CD4-positive, alpha-beta T cell treated with Interleukin-2 at 100 ng/mL for 4 hours (primary cell): ENCODE results near the gene MOK.
"Not testable (repeated sequence)": the region's sequence is repeated elsewhere in the genome, so short reads cannot be mapped to it uniquely, and the experiment has no call there.

Source experiments
- DNase-seq: peaks from one replicate; pipeline ENCODE4 v3.0.0-alpha.2; 2020; ENCODE audit warnings: low spot score

The MOK gene

DNA sequence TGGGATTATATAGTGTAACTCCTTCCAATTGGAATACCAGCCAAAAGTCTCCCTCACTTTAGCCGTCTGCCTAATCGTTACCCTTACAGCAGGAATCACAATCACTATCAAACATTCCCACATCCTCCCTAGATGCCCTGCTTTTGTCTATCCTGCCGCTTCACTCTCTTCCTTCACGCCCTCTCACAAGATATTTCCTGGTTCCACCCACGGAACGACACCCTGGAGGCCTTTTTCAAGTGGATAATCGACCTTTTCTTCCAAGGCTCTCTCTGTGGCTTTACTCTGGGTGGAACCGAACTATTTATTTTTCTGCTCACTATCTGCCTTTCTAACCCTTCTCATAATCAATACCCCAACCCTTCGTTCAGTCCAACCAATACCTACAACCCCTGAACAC lies 58.9 kb downstream of the MOK start:
- no peak for DNase-seq

DNA sequence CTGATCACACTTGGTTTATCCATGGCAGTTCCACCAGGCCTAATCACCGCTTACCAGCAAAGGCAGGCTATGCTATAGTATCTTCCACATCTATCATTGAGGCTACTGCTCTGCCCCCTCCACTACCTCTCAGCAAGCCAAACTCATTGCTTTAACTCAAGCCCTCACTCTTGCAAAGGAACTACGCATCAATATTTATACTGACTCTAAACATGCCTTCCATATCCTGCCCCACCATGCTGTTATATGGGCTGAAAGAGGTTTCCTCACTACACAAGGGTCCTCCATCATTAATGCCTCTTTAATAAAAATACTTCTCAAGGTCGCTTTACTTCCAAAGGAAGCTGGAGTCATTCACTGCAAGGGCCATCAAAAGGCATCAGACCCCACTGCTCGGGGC lies 61.2 kb downstream of the MOK start:
- DNase-seq: not testable (repeated sequence)

DNA sequence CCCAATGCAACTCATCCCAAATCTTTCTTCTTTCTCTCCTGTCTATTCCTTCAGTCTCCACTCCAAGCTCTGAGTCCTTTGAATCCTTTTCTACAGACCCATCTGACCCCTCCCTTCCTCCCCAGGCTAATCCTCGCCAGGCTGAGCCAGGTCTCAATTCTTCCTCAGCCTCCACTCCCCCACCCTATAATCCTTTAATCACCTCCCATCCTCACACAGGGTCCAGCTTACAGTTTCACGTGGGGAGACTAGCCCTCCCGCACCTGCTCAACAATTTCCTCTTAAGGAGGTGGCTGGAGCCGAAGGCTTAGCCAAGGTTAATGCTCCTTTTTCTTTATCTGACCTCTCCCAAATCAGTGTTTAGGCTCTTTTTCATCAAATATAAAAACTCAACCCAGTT lies 63.8 kb downstream of the MOK start:
- no peak for DNase-seq

DNA sequence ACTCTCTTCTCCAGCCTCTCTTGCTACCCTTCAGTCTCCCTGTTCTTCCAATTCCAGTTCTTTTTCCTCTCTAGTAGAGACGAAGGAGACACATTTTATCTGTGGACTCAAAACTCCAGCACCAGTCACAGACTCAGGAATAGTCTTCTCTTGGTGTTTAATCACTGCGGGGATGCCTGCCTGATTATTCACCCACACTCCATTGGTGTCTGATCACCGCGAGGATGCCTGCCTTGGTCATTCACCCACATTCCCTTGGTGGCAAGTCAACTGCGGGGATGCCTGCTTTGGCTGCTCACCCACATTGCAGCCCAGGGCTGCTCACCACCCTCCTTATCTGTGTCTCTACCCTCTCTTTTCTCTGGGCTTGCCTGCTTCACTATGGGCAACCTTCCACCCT lies 64.5 kb downstream of the MOK start:
- not testable (repeated sequence) for DNase-seq

DNA sequence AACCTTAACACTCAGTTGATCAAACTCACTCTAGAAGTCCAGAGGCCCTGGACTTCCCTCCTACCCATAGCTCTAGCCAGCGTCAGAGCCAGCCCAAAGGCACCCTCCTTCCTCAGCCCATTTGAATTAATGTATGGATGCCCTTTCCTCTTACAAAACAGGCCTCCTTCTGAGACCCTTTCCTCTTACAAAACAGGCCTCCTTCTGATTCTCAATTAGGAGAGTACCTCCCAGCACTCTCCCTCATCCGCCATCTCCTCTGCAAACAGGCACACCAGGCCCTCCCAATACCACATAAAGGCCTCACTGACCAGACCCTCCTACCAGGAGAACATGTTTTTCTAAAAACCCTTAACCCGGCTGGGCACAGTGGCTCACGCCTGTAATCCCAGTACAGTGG lies 65.7 kb downstream of the MOK start:
- DNase-seq: no peak

DNA sequence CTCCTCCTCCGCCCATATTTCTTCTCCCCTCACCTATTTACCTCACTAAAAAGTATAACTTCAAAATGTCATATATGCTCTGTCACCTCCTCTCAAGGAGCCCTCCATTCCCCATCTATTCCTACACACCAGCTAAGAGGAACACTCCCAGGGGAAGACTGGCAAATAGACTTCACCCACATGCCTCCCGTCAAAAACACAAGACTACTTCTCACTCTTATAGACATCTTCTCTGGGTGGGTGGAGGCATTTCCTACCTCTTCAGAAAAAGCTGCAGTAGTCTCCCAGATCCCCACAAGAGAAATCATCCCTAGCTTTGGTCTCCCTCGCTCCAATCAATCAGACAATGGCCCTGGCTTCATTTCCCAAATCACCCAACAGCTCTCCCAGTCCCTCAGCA lies 66.2 kb downstream of the MOK start:
- no peak for DNase-seq

DNA sequence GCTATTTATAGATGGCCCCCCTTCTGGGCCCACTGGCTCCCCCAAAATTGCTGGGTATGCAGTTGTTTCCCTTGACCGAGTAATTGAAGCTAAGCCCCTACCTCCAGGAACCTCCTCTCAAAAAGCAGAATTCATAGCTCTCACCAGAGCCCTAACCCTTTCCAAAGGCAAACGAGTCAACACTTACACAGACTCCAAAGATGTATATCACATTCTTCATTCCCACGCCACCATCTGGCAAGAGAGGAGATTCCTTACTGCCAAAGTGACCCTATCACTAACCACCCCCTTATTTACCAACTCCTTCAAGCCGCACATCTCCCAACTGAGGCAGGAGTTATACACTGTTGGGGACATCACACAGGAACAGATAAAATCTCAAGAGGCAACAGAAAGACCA lies 66.8 kb downstream of the MOK start:
- no peak for DNase-seq

DNA sequence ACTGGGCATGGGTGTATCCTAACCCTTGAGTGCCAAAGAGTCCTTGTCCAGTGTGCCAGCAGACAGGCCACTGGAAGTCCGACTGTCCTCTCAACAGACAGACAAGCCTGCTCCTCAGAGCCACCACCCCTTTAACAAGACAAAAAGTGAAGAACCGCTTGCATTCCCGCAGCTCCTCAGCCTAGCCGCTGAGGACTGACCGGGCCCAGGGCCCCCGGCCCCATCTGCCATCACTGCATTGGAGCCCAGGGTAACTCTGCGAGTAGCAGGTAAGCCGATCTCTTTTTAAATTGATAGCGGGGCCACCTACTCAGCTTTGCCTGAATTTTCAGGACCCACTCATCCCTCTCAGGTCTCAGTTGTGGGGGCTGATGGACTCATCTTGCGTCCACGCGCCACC lies 68.9 kb downstream of the MOK start:
- no peak for DNase-seq

DNA sequence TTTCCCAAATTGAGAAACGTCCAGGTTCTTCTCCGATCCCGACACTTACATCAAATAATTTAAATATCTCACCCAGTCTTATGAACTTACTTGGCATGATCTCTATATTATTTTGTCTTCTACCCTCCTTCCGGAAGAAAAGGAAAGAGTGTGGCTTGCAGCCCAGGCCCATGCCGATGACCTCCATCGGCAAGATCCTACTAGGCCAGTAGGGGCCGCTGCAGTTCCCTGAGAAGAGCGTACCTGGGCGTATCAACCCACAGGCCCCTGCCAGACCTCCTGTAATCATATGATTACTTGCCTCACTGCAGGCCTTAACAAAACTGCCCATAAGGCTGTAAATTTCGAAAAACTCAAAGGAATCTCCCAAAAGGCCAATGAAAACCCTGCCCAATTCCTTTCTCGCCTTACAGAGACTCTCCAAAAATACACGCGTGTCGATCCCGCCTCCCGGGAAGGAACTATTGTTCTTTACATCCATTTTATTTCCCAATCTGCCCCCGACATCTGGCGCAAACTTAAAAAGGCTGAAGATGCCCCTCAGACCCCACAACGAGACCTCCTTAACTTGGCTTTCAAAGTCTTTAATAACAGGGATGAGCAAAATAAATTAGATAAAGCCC lies 69.6 kb downstream of the MOK start:
- peak; percentile 76 for DNase-seq

DNA sequence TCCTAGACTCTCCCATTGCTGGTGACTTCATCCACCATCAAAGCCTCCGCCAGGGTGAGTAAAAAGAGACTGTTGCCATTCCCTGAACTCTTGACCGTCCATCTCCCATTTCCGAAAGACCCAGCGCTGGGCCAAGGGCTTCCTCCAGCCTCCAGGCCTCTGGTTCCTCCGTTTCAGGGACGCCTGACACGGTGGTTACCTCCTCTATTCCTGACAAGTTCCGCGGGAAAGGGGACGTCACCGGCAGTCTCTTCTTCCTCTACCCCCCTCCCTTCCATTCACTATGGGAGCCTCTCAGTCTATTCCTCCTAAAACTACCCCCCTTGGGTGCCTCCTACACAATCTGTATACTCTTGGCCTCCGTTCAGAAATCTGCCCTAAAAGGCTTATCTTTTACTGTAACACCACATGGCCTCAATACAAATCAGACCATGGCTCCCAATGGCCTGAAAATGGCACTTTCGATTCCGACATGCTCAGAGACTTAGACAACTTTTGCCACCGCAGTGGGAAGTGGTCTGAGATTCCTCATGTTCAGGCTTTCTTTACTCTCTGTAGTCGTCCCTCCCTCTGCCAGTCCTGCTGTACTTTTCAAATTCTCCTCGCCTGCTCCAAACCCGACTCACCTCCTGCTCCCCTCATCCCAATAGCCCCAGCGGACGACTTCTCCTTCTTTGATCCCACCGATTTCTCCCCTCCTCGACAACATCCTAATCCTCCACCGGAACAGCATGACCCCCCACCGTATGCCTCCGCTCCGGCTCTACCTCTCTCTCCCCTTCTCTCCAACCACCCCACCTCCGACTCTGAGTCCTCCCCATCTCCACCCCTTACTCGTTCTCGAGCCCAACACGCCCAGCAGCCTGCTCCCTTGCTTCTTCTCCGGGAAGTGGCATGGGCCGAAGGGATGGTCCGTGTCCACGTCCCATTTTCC lies 70.4 kb downstream of the MOK start:
- DNase-seq: no peak

DNA sequence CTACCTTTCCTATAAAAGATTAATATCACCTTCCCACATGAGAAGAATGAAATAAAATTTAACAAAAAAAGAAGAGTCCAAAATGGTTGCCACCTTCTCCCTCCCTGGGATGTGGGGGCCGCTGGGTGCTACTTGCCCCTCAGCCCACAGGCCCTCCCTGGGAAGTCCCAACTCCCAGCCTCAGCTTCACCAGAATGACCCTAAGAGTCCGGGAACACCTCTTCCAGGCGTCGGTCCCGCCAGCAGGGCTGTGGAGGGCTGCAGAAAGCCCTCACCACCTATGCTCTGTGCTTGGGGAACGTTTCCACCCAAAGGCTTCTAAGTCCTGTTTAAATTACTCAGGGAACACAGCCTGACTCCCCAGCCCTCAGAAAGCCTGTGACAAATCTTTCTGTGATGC lies 71.9 kb downstream of the MOK start:
- DNase-seq: no peak

DNA sequence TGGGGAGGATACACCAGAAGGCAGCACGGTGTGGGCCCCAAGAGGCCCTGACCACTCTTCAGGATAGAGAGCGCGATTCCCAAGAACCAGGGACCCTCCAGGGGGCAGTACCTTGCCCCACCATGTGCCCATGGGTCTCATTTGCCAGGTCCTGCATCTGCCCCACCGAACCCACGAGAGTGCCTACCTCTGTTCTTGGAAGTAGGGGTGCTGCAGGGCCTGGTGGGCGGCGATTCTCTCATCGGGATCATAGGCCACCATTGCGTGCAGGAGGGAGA lies 72.7 kb downstream of the MOK start:
- no peak for DNase-seq

DNA sequence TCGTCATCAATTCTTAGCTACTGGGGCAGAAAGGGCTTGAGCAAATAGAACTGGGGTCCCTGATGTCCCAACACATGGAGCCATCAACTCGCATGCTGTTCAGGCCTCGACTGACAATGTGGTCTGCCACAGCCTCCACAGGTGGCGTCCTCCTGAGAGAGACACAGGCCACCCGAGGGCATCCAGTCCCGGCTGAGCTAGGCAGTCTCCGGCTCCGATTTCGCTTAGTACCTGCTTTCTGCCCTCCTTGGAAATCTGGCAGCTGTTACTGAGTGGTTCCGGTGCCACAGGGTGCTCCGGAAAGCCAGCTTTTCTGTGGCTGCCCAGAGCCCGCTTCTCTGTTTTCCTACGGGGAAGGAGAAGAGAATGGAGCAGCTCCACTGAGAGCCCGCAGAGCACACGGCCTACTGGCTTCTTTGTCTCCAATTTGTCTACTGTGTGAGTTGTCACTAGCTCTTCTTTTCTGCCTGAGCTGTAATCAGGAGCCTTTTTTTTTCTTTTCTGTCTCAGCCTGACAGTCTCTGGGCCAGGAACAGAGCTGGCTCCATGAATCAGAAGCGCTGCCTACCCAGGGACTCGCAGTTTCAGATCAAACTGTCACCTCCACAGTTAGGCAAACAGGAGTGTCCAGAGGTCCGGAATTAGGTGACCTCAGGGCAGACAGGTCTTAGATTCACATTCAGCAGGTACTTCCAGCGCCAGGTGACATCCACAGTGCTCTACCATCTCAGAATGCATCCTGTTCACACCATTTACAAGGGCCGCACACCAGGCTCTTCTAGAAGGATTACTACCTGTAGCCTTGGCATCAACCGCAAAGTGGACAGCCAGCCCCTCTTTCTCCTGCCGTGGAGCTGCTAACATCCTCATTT lies 73.3 kb downstream of the MOK start:
- no peak for DNase-seq

DNA sequence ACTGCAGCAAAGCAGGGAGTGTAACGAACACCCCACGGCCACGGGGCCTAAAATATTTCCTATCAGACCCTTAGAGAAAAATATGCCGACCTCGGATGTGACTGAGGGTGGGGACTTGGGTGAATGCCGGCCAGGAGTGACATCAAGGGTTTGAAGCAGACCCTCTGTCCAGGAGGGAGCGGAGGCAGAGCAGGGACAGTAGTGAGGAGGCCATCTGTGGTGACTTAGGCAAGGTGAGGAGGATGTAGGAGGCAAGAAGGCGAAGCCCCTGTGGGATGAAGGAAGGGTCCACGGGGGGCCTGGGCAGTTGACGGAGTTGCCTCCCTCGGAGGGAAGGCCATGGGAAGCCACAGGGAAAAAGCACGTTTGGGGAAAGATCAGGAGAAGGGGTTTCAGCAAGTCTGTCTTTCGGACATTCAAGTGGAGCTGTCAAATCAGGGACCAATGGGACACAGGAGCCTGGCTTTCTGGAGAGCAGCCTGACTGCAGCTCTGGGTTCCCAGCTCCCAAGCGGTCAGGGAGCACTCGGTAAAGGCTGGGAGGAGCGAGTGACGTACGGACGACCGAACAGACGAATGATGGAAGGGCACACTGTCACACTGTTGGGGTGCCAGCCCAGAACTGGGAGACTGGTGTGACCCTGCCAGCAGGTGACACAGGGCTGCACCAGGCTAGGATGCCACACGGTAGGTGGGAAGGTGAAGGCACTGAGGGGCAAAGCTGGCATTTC lies 74.3 kb downstream of the MOK start:
- no peak for DNase-seq

DNA sequence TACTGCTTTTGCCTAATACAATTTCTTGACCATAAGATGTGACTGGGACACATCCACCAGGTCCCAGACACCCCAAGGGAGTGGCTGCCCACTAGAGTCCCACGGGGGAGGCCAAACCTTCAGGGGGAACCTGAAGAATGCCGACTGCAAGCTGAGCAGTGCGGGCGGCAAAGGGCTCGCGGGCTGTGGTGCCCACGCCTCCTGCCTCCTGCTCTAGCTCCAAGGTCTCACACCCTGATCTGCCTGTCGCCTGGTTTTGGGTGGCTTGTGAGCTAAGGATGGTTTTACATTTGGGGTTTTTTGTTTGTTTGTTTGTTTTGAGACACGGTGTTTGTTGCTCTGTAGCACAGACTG lies 75.2 kb downstream of the MOK start:
- no peak for DNase-seq

DNA sequence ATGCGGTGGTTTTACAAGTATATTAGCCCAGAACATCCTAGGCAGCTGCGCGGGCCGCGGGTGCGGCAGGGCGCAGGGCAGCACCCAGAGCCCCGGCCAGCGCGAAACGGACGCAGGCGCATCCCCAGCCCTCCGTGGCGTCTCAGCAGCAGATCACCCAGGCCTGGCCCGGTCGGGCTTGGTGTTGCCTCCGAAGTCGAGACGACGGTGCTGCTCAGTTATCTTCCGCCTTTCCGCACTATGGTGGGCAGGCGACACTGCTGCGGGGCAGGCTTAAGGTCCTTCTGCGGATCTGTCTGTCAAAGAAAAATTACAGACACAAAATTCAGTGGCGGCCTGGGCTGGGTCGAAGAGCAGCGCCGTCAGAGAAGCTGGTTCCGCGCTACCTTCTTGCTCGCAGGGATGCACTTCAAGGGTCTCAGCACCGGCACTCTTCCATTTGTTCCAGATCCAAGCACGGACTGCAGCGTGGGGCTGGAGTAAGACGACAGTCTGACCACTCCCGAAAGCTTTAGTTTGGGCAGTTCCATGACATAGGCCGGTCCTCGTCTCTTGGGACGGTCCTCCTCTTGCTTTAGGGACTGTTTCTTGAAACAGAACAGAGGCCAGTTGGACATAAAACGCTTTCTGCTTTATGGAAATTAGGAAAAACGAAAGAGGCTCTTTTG lies 75.8 kb downstream of the MOK start:
- DNase-seq: no peak

DNA sequence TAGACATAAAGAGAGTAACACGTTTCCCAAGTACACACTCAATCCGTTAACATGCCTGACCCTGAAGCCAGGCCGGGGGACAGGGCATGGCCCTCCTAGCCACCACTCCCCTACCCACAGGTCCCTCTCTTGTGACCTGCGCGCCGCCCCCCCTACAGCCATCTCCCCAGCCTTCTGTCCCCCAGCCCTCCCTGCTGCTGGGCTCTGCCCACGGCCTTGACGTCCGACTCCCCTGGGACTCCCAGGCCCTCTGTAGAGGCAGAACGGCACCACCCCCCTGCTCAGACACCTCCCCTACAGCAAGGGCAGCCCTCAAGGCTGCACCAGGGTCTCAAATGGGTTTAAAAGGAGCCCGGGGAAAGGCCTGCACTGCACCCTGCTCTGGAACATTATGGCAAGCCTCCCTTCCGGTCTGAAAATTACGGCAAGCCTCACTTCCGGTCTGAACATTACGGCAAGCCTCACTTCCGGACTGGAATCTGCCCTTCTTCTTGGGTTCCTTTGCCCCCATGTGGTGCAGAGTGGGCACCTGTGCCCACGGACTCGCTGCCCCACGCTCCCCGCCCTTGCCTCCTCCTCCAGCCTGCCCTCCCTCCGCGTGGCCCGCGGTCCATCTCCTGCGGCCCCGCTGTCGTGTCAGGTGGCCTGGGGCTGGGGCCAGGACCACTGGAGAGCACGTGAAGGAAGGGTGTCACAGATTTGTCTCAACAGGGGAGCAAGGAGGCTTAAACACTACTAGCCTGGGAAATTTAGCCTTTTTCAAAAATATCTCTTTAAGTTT lies 77.6 kb downstream of the MOK start:
- DNase-seq: no peak

DNA sequence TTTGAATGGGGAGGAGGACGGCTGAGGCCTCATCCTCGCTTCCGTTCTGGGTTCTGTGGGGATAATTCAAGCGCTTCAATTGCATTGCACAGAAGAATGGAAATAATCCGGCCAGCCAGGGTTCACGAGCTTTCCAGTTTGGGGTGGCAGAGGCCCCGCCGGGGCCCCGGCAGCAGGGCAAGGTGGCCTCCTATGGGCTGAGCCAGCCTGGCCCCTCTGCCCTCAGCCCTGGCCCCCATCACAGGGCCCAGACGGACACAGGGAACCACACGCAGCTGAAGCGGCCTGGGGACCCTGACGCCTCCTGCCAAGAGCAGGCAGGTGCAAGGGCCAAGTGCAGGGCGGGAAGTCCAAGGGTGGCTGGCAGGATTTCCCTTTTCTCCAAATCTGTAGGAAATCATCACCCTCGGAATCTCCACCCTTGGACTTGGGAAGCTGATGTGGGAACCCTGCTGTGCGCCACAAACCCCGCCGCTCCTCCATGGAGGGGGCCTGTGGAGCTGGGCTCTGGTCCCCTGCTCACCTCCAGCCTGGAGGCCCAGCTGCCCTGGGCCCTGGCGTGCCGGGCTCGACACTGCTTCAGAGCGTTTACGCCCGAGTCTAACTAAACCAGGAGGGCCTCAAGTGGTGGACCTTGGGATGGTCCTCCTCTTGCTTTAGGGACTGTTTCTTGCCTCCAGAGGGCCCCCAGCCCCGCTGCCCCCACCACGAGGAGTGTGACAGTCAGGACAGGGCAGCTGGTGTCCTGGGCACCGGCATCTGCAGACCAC lies 78.4 kb downstream of the MOK start:
- DNase-seq: no peak

DNA sequence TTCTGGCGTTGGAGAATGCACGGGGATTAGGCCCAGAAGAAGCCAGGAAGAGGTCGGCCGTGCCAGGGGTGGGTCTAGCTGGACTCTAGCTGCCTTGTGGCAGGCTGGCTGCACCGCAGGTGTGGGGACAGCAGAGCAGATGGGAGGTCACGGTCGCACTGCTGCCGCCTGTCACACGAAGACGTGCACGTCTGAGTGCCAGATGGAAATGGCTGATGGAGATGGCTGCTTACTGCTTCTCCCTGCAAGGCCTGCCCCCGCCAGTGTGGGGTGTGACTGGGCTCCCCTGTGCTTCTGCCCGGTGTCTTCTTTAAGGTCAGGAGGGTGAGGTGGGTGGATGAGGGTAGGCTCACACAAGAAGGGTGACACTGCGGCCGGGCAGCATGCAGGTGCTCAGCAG lies 79.0 kb downstream of the MOK start:
- no peak for DNase-seq

DNA sequence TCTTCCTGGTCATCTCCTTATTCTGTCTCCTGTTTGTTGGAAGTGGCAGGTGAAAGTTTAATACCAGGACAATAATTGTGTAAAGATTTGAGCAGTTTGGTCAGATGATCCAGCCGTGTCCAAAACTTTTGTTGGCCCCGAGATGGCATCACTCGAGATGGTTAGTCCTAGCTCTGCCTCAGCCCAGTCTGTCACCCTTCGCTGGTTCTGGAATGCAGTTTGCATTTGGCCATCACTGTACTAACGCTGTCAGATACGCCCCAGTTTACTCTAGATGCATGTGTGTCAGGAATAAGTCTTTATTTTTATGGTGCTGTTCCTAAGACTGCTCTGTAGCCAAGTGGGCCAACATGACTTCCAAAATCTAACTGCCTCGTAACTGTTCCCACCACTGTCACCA lies 79.6 kb downstream of the MOK start:
- DNase-seq: no peak
